Measurements from ENCODE around the gene ZNF408.

The ZNF408 gene

GRCh38 chr11:46729110-46730027, 28.5 kb downstream of the ZNF408 start:
- DNase-seq, result no peak

GRCh38 chr11:46731545-46731944, 30.7 kb downstream of the ZNF408 start:
- DNase-seq, result no peak

GRCh38 chr11:46733234-46733633, 32.4 kb downstream of the ZNF408 start:
- DNase-seq, result no peak

GRCh38 chr11:46736146-46736545, 35.3 kb downstream of the ZNF408 start:
- DNase-seq, result no peak

GRCh38 chr11:46736615-46737014, 35.8 kb downstream of the ZNF408 start:
- DNase-seq, result no peak

- DNase-seq, result no peak
Measured at GRCh38 chr11:46737699-46738098, 36.9 kb downstream of the ZNF408 start.

- DNase-seq, result no peak
Measured at GRCh38 chr11:46738887-46739286, 38.1 kb downstream of the ZNF408 start.

GRCh38 chr11:46741600-46742484, 41.0 kb downstream of the ZNF408 start:
- no peak for DNase-seq

GRCh38 chr11:46743043-46743442, 42.2 kb downstream of the ZNF408 start:
- no peak for DNase-seq

GRCh38 chr11:46743693-46744339, 43.0 kb downstream of the ZNF408 start:
- no peak for DNase-seq

- no peak for DNase-seq
Measured at GRCh38 chr11:46745328-46745727, 44.5 kb downstream of the ZNF408 start.

- DNase-seq, result no peak
Measured at GRCh38 chr11:46745995-46746394, 45.2 kb downstream of the ZNF408 start.

- no peak for DNase-seq
Measured at GRCh38 chr11:46747150-46747549, 46.3 kb downstream of the ZNF408 start.

Data from NCI-H2029 (cell line).